ENCODE results near the gene CYP27A1. TPM values are rescaled to one million over a fixed set of nuclear protein-coding genes. Genes with fewer than 3 reads are reported as not detected.
A peak's percentile ranks its signal among the peaks of the same experiment; 100 is the strongest.
"Not testable (repeated sequence)": the region's sequence is repeated elsewhere in the genome, so short reads cannot be mapped to it uniquely, and the experiment has no call there.

The CYP27A1 gene
- total RNA-seq, 8 experiments from 2014 or later = 1.0 to 104 (median 7.4) TPM

DNA sequence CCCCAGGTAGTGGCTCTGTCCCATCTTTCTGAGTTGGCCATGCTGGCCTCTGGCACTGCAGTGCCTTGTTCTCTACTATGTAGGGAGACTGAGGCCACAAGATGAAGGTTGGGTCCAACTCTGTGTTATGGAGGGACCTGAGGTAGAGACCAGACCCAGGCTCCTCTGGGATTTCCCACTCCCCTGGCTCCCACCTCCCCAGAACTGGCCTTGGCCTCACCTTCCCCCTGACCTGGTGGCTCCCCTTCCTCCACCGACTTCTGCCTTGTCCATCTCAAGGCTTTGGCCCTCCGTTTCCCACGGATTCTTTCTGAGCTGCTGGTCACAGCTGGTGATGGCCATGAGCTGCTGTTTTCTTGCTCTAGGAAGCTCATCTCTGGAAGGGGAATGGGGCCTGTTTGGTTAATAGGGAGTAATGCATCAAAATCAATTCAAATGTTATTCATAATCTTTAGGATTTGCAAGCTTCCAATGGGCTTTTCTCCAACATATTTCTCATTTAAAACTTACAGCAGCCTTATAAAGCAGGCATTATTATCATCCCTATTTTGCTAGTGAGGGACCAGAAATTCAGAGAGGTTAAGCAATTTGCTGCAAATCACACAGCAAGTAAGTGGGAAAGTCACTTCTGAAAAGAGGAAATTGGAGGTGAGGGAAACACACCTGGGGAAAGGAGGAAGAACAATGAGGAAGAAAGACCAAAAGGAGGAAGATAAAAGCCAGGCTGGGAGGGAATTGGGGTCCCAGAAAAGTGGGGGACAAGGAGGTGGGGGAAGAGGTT is 48.8 kb downstream of the CYP27A1 start:
- no peak for ATAC-seq (replicated peaks in 6 of 8)
- no peaks in the 10 kb centered on the region for H3K4me1 ChIP-seq (replicated peaks in 1 of 2)
- H3K27ac ChIP-seq = no peak overlapping the region
- H3K4me3 ChIP-seq = no peak overlapping the region
- WGBS, 10 experiments = 40 to 62% (median 59%) methylated on average over 1 to 2 of the region's 3 CpGs; no CpG with 5 or more reads in 6 of the 10 experiments
- in situ Hi-C loops (cut with MboI; ENCODE audit: low pct_unique_long_range_greater_than_20kb in 2 of 9, low sequenced_read_pairs in 9 of 9, unreplicated experiment in 9 of 9) = loop anchor here in 1 of 9 experiments (25.0 kb wide), 1 partner anchor 118 kb away; the partner anchor contains the start of gene TTLL4

GRCh38 chr2:218831378-218831990 is 49.5 kb downstream of the CYP27A1 start, which contains the start of gene PRKAG3:
PRKAG3 (minus strand) TSS chr2:218831803.
- WGBS, 10 experiments = 57 to 100% (median 63%) methylated on average over 1 to 8 of the region's 18 CpGs; no CpG with 5 or more reads in 6 of the 10 experiments
- H3K27ac ChIP-seq = no peak within 1 kb of the TSS
- H3K4me1 ChIP-seq (replicated peaks in 1 of 2) = no peaks in the 10 kb centered on the region
- ATAC-seq (replicated peaks in 6 of 8) = peak in 2 of 8 experiments; percentile 5 to 29
- H3K4me3 ChIP-seq = no peak within 1 kb of the TSS
- in situ Hi-C loops (cut with MboI; ENCODE audit: low pct_unique_long_range_greater_than_20kb in 2 of 9, low sequenced_read_pairs in 9 of 9, unreplicated experiment in 9 of 9) = loop anchor here in 1 of 9 experiments (25.0 kb wide), 1 partner anchor 119 kb away; the partner anchor contains the start of gene TTLL4

GRCh38 chr2:218832081-218832480 is 50.1 kb downstream of the CYP27A1 start:
- Histone ChIP-seq H3K27ac (no peak overlapping the region), H3K4me3 (no peak overlapping the region), H3K4me1 (replicated peaks in 1 of 2) (no peaks in the 10 kb centered on the region)
- in situ Hi-C loops (cut with MboI; ENCODE audit: low pct_unique_long_range_greater_than_20kb in 2 of 9, low sequenced_read_pairs in 9 of 9, unreplicated experiment in 9 of 9) = loop anchor here in 1 of 9 experiments (25.0 kb wide), 1 partner anchor 120 kb away; the partner anchor contains the start of gene TTLL4
- WGBS, 10 experiments = 60% methylated on average over 2 of the region's 3 CpGs; no CpG with 5 or more reads in 9 of the 10 experiments
- peak in 2 of 8 experiments; percentile 8 to 19 for ATAC-seq (replicated peaks in 6 of 8)

- WGBS, 10 experiments = 0 to 80% (median 0%) methylated on average over 1 to 2 of the region's 3 CpGs; no CpG with 5 or more reads in 7 of the 10 experiments
- in situ Hi-C loops (cut with MboI; ENCODE audit: low pct_unique_long_range_greater_than_20kb in 2 of 9, low sequenced_read_pairs in 9 of 9, unreplicated experiment in 9 of 9) = loop anchor here in 1 of 9 experiments (25.0 kb wide), 1 partner anchor 120 kb away; the partner anchor contains the start of gene TTLL4
- peak in 2 of 8 experiments; percentile 23 to 51 for ATAC-seq (replicated peaks in 6 of 8)
- Histone ChIP-seq H3K4me1 (replicated peaks in 1 of 2) (no peaks in the 10 kb centered on the region), H3K27ac (no peak overlapping the region), H3K4me3 (no peak overlapping the region)
These were observed 50.6 kb downstream of the CYP27A1 start for GRCh38 chr2:218832520-218832919.

GRCh38 chr2:218833023-218833609 is 51.2 kb downstream of the CYP27A1 start:
- no peak overlapping the region for H3K27ac ChIP-seq
- in situ Hi-C loops (cut with MboI; ENCODE audit: low pct_unique_long_range_greater_than_20kb in 2 of 9, low sequenced_read_pairs in 9 of 9, unreplicated experiment in 9 of 9) = loop anchor here in 1 of 9 experiments (25.0 kb wide), 1 partner anchor 121 kb away; the partner anchor contains the start of gene TTLL4
- 42 to 100% (median 57%) methylated on average over 1 to 3 of the region's 4 CpGs; no CpG with 5 or more reads in 3 of the 10 experiments for WGBS, 10 experiments
- no peak overlapping the region for H3K4me3 ChIP-seq
- peak in 2 of 8 experiments; percentile 7 to 40 for ATAC-seq (replicated peaks in 6 of 8)
- no peaks in the 10 kb centered on the region for H3K4me1 ChIP-seq (replicated peaks in 1 of 2)

- 10 to 100% (median 47%) methylated on average over 1 to 3 of the region's 4 CpGs; no CpG with 5 or more reads in 2 of the 10 experiments for WGBS, 10 experiments
- ATAC-seq (replicated peaks in 6 of 8) = no peak
- H3K27ac ChIP-seq = no peak overlapping the region
- no peaks in the 10 kb centered on the region for H3K4me1 ChIP-seq (replicated peaks in 1 of 2)
- in situ Hi-C loops (cut with MboI; ENCODE audit: low pct_unique_long_range_greater_than_20kb in 2 of 9, low sequenced_read_pairs in 9 of 9, unreplicated experiment in 9 of 9) = loop anchor here in 1 of 9 experiments (25.0 kb wide), 1 partner anchor 122 kb away; the partner anchor contains the start of gene TTLL4
- no peak overlapping the region for H3K4me3 ChIP-seq
These were observed 52.7 kb downstream of the CYP27A1 start for GRCh38 chr2:218834685-218835084.

- no peak overlapping the region for H3K4me3 ChIP-seq
- H3K27ac ChIP-seq = no peak overlapping the region
- ATAC-seq (replicated peaks in 6 of 8) = no peak
- H3K4me1 ChIP-seq (replicated peaks in 1 of 2) = no peaks in the 10 kb centered on the region
- in situ Hi-C loops (cut with MboI; ENCODE audit: low pct_unique_long_range_greater_than_20kb in 2 of 9, low sequenced_read_pairs in 9 of 9, unreplicated experiment in 9 of 9) = loop anchor here in 1 of 9 experiments (25.0 kb wide), 1 partner anchor 125 kb away; the partner anchor contains the start of gene TTLL4
- WGBS, 10 experiments = 20 to 100% (median 83%) methylated on average over 1 to 2 of the region's 2 CpGs; no CpG with 5 or more reads in 1 of the 10 experiments
These were observed 55.5 kb downstream of the CYP27A1 start for GRCh38 chr2:218837495-218837894.

- peak in 3 of 8 experiments; percentile 88 to 97 (median 95) for ATAC-seq (replicated peaks in 6 of 8)
- Histone ChIP-seq H3K27ac (no peak overlapping the region), H3K4me1 (replicated peaks in 1 of 2) (no peaks in the 10 kb centered on the region), H3K4me3 (no peak overlapping the region)
- WGBS, 10 experiments = 0 to 80% (median 28%) methylated on average over 1 to 4 of the region's 4 CpGs; no CpG with 5 or more reads in 1 of the 10 experiments
- in situ Hi-C loops (cut with MboI; ENCODE audit: low pct_unique_long_range_greater_than_20kb in 2 of 9, low sequenced_read_pairs in 9 of 9, unreplicated experiment in 9 of 9) = loop anchor here in 1 of 9 experiments (25.0 kb wide), 1 partner anchor 127 kb away; the partner anchor contains the start of gene TTLL4
These were observed 57.5 kb downstream of the CYP27A1 start for GRCh38 chr2:218839430-218839829.

DNA sequence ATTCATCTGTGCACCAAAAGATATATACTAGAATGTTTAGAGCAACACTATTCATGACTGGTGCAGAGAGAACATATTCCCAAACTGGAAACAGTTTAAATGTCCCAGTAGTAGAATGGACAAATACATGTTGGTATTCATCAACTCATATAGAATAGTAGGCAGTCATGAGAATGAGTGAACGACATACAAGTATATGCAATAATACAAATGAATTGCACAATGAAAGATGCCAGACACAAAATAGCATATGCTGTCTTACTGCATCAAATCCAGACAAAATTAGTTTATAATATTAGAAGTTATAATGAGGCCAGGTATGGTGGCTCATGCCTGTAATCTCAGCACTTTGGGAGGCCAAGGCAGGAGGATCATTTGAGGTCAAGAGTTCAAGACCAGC is 57.9 kb downstream of the CYP27A1 start:
- Histone ChIP-seq H3K4me3 (no peak overlapping the region), H3K27ac (no peak overlapping the region), H3K4me1 (replicated peaks in 1 of 2) (no peaks in the 10 kb centered on the region)
- 50 to 86% (median 67%) methylated on average over 1 of the region's 1 CpG; no CpG with 5 or more reads in 3 of the 10 experiments for WGBS, 10 experiments
- in situ Hi-C loops (cut with MboI; ENCODE audit: low pct_unique_long_range_greater_than_20kb in 2 of 9, low sequenced_read_pairs in 9 of 9, unreplicated experiment in 9 of 9) = loop anchor here in 2 of 9 experiments (10.0 to 25.0 kb wide), 2 partner anchors 115 to 128 kb away; partner anchors contain the start of gene TTLL4 (in 1 of the 2)
- no peak for ATAC-seq (replicated peaks in 6 of 8)

DNA sequence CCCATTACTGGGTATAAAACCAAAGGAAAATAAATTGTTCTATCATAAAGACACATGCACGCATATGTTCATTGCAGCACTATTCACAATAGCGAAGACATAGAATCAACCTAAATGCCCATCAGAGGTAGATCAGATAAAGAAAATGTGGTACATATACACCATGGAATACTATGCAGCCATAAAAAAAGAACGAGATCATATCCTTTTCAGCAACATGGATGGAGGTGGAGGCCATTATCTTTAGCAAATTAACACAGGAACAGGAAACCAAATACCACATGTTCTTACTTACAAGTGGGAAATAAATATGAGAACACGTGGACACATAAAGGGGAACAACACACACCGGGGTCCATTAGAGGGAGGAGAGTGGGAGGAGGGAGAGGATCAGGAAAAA is 62.4 kb downstream of the CYP27A1 start:
- not testable (repeated sequence) for H3K4me1 ChIP-seq (replicated peaks in 1 of 2); ATAC-seq (replicated peaks in 6 of 8); H3K4me3 ChIP-seq; H3K27ac ChIP-seq
- in situ Hi-C loops (cut with MboI; ENCODE audit: low pct_unique_long_range_greater_than_20kb in 2 of 9, low sequenced_read_pairs in 9 of 9, unreplicated experiment in 9 of 9) = loop anchor here in 2 of 9 experiments (10.0 to 25.0 kb wide), 2 partner anchors 120 to 132 kb away; partner anchors contain the start of gene TTLL4 (in 1 of the 2)
- 71 to 100% (median 80%) methylated on average over 1 to 5 of the region's 5 CpGs for WGBS, 10 experiments

DNA sequence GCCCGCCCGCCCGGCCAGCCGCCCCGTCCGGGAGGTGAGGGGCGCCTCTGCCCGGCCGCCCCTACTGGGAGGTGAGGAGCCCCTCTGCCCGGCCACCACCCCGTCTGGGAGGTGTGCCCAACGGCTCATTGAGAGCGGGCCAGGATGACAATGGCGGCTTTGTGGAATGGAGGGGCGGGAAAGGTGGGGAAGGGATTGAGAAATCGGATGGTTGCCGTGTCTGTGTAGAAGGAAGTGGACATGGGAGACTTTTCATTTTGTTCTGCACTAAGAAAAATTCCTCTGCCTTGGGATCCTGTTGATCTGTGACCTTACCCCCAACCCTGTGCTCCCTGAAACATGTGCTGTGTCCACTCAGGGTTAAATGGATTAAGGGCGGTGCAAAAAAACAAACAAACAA is 65.0 kb downstream of the CYP27A1 start:
- in situ Hi-C loops (cut with MboI; ENCODE audit: low pct_unique_long_range_greater_than_20kb in 2 of 9, low sequenced_read_pairs in 9 of 9, unreplicated experiment in 9 of 9) = loop anchor here in 2 of 9 experiments (10.0 to 25.0 kb wide), 2 partner anchors 122 to 135 kb away; partner anchors contain the start of gene TTLL4 (in 1 of the 2)
- WGBS, 10 experiments = 25 to 100% (median 75%) methylated on average over 1 to 2 of the region's 18 CpGs; no CpG with 5 or more reads in 4 of the 10 experiments
- ATAC-seq (replicated peaks in 6 of 8); H3K27ac ChIP-seq; H3K4me1 ChIP-seq (replicated peaks in 1 of 2); H3K4me3 ChIP-seq: not testable (repeated sequence)

GRCh38 chr2:218849721-218850120 is 67.8 kb downstream of the CYP27A1 start:
- H3K4me3 ChIP-seq = no peak overlapping the region
- no peak for ATAC-seq (replicated peaks in 6 of 8)
- H3K4me1 ChIP-seq (replicated peaks in 1 of 2) = no peaks in the 10 kb centered on the region
- WGBS, 10 experiments = 41 to 81% (median 64%) methylated on average over 1 to 6 of the region's 7 CpGs; no CpG with 5 or more reads in 3 of the 10 experiments
- in situ Hi-C loops (cut with MboI; ENCODE audit: low pct_unique_long_range_greater_than_20kb in 2 of 9, low sequenced_read_pairs in 9 of 9, unreplicated experiment in 9 of 9) = loop anchor here in 2 of 9 experiments (10.0 to 25.0 kb wide), 2 partner anchors 125 to 137 kb away; partner anchors contain the start of gene TTLL4 (in 1 of the 2)
- no peak overlapping the region for H3K27ac ChIP-seq

Measured in motor neuron (in vitro differentiated cells).